GM18507 (cell line): ENCODE data around the gene SLC6A13.

ENCODE experiments used
- DNase-seq: peaks from one replicate; pipeline ENCODE4 v3.0.0; 2011; ENCODE audit warnings: low read depth; ENCODE audit not compliant: insufficient read length; ENCODE audit errors: extremely low spot score
- FAIRE-seq: peaks from 2 replicates; lab custom pipeline; 2011; peaks lifted over from hg19 to GRCh38; lab: Jason Lieb, UNC

The SLC6A13 gene

DNA sequence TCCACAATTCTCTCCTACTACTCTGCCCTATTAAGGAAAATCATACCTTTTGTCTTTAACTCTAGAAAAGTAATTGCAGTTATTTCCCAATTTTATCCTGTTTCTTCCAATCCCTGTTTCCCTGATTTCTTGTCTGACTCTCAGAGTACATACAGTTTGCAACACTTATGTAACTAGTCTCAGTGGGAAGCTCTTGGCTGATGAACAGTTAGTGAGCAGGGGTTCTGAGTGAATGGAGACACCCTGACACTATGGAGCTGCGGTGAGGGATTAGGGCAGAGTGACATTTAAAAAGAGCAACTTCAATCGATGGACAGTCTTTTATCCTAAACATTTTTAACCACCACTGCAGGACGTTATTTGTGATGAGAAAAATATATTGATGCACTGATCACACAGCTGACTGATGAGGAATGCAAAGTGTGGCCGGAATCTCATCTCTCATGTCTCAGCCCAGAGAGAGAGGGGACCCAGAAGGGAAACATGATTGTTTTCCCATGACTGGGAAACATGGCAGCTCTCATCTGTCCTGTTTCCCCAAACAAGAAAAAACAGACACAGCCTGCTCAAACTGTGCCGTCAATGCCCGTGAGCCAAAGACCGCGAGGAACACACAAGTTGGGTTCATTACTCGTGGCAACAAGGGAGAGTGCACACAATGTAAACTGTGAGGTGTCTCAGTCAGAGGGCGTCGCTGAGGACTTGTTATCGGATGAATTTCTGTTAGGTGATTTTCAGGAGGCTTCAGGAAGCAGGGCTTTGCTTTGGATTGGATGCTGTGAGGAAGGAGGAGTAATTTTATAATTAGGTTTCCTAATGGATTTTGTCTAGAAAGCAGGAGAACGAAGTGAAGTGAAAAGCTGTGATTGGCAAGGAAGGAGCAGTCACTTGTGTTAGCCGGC, 5.2 kb upstream of the SLC6A13 start:
- FAIRE-seq (peak; percentile 38), DNase-seq (no peak)

DNA sequence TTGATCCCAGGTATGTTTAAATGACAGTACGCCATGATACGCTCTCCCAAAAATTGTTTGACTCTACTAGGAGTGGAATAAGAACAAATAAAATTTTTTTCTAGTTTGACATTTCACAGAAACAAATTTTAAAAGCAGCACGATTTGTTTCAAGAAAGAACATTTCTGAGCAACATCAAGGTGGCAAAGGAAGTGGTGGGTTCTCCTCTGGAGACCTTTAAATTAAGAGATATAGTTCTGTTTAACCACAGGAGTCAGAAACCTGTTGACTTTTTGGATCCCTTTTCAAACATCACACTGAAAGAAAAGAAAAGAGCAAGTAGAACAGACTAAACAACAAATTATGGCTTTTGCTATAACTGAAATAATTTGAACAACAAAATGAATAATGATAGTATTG, 2.5 kb upstream of the SLC6A13 start:
- no peak for FAIRE-seq

DNA sequence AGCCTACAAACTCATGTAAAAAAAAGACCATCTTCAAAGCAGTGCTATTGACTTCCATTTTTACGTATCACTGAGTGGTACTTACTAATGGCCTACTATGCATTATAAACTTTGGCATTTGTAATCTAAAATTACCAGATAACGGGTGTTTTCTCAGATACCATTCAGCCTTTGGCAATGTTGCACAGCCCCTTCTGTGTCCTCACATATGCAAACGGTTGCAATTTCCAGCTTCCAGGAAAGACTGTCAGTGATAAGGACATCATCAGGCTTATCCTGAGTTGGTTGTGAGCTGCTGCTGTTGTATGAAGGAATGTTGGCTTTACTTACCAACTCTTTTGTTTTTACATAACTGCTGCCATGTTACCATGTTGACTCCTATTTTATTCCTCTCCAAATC, 1.6 kb upstream of the SLC6A13 start:
- DNase-seq (no peak), FAIRE-seq (no peak)

More for the DNA sequence above, 2.5 kb upstream of the SLC6A13 start:
- no peak for DNase-seq

DNA sequence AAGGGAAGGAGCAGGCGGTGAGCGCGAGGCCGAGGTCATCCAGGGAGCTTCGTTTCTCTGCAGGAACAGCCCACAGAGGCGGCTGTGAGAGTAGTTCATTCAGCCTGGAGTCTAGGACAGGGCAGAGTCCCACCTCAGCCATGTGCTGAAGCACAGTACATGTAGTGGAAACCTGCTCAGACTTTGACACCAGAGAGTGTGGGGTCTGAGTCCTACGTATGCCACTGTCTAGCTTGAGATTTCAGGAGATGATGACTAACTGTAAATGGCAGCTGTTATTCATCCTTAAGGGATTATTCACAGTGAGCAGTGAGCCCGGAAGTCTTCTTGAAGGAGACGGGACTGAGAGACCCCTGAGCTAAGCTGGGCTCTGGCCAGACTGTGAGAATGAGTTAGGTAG, 938 bp upstream of the SLC6A13 start:
- FAIRE-seq (no peak), DNase-seq (no peak)

DNA sequence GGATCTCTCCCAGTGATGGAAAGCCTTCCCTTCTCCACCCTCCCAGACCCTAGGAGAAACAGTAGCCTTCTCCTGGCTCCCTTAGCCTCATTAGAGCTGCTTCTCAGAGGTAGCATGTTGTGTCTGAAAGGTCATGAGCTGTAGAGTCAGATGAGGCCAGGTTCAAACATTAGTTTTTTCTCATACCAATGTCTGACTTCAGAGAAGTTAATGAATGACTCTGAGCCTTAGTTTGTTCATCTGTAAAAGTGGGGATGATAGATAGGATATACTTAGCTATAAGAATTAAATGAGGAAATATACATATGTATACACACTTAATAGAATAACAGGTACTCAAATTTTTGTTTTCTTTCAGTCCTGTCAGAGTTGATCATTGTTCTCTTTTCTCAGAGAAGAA, 523 bp downstream of the SLC6A13 start:
- DNase-seq (no peak), FAIRE-seq (no peak)

DNA sequence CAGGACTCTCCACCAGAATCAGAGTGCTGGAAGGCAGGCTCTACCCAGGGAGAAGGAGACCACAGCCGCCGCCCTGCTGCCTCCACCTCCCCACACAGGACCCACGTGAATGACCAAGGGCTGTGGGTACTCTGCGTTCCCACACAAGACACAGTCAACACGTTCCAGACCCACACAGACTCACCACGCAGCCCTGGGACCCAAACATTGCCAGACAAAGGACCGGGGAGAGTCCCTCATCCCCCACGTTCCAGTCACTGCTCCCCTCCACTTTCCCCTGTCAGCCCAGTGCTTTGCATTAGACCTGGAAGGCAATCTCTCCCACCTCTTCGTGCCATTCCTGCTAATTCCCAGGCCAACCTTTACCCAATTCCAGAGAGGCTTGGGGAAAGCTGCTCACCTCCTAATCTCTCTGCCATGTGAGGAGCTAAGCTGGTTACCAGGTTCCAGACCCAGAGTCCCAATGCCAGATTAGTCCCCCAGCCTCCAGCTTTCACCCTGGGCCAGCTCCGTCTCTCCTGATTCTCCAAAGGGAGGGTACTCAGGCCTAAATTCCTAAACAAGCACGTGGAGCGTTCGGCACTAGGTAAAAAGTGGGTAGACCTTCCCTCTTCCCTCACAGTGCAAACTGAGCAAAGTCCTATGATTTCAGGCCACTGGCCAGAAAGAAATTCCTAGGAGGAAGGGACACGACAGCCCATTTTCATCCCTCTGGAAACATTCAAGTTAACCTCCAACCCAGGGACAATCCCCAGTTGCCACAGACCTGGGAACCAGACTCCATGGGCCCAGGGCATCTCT, 4.9 kb downstream of the SLC6A13 start:
- DNase-seq (no peak), FAIRE-seq (no peak)

DNA sequence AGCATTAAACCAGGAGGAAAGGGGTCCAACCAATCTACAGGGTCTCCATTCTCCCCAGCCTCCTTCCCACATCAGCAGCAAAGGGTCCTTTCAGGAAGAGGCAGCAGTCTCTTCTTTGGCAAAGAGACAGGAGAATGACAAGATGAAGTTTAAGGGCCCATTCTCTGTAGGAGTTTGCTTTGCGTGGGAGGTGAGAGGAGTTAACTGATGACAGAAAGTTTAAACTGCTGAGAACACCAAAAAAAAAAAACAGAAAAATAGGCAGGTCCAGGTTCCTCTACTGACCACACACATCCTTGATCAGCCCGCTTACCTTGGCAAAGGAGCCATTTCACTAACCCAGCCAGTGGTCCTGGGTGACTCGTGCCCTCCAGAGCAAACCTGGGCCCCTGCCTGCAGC, 5.7 kb downstream of the SLC6A13 start:
- no peak for FAIRE-seq

DNA sequence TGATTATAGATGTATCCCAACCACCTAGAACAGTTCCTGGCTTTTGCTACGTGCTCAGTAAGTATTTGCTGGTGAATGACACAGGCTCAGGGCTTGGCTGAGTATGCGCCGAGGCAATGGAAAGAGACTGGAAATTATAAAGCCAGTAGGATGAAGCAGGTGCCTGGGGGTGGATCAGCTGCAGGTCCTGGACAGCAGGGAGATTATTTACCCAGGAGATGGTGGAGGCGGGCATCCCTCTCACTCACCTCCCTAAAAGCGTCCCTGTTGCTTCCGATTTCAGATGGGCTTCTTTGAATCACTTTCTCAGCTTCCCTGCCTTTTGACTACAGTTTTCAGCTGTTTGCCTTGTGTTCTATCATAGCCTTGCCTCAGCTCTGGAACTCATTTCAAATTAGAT, 6.4 kb downstream of the SLC6A13 start:
- FAIRE-seq (no peak), DNase-seq (no peak)

More for the DNA sequence above, 5.7 kb downstream of the SLC6A13 start:
- DNase-seq: no peak

DNA sequence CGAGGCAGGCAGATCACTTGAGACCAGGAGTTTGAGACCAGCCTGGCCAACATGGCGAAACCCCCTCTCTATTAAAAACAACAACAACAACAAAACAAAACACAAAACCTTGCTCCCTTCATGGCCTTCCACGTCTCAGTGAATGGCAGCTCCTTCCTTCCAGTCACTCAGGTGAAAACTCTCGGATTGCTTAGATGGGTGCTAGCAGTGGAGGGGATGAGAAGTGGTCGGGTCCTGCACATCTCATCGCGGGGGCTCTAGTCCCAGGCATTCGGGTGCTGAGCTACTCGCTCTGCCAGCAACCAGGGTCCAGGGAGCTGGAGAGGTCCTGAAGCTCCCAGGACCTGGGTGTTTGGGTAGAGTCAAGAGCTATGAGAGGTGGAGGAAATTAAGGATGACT, 7.7 kb downstream of the SLC6A13 start:
- DNase-seq (no peak), FAIRE-seq (no peak)

DNA sequence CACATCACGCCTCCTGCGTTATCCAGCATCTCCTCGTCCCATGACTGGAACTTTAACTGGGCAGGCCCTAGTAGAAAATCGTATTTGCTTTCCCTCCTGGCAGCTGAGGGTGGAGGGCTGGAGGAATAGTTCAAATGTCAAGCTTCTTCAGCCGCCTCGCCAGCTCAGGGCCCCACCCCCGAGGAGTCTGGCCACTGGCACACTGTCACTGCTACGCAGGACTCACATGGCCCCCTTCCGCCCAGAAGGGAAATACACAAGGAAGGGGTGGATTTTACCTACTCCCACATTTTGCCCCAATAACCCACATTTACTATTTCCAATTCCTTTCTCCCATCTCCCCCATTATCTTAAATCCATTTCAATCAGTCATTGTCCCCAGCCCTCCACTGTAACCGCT, 8.6 kb downstream of the SLC6A13 start:
- no peak for FAIRE-seq
- DNase-seq: no peak

DNA sequence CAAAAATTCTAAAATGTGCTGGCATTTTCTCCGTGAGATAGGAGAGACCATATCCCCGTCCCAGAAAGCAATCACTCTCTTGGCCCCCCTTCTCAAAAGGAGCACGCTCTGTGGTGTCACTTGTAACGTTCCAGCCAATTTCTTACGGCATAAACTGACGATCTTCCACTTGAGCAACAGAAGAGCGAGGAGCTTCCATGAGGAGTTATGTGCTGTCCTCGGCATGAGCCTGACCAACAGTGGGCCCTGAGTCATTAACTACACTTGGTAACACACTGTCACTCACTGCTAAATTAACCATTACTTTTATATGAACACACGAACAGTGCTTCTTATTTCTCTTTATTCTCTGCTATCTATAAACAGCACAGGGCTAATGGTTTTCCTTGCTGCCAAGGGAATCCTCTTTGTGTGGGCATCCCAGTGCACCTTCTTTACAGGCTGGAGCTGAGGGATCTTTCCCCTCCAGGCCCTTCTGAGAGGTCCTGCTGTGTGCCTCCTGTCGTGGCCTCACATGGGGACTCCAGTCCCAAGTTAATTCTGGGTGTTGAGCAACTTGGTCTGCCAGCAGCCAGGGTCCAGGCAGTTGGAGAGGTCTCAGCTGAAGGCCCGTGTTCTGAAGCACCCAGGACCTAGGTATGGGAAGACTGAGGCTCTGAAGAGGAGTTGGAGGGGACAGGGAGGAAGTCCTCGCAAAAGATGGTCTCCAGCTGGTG, 9.4 kb downstream of the SLC6A13 start:
- no peak for FAIRE-seq

DNA sequence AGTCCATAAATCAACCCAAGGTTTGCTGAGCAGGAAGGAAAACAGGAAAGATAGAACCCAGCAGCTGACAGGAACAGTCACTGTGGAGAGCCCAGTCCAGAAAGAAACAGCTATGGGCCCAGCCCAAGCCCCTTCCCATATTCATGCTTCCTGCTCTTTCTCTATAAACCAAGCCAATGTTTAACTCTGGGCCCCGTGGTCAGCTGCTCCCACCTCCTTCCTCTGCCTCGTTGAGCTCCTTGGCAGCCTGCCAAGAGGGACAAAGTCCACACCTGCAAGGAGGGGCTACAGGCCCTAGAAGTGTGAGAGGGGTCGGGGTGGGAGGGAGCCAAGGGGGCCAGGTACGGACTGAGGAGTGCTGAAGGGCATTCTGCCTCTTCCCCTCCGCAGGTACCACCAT, 10.0 kb downstream of the SLC6A13 start:
- FAIRE-seq: no peak
- no peak for DNase-seq

More for the DNA sequence above, 9.4 kb downstream of the SLC6A13 start:
- no peak for DNase-seq

DNA sequence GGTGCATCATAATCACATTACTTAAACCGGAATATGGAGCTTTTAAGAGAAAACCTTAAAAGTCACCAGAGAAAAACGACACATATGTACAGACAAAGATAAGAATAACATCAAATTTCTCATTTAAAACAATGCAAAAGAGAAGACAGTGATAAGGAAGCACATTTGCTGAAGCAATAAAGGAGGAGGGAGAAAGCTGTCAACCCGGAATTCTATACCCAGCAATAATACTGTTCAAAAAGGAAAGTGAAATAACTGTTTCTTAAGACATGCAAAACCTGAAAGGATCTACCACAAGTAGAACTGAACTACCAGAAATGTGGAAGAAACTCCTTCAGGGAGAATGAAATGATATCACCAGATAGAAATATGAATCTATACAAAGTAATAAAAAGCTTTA, 15.4 kb downstream of the SLC6A13 start:
- FAIRE-seq (no peak), DNase-seq (no peak)

DNA sequence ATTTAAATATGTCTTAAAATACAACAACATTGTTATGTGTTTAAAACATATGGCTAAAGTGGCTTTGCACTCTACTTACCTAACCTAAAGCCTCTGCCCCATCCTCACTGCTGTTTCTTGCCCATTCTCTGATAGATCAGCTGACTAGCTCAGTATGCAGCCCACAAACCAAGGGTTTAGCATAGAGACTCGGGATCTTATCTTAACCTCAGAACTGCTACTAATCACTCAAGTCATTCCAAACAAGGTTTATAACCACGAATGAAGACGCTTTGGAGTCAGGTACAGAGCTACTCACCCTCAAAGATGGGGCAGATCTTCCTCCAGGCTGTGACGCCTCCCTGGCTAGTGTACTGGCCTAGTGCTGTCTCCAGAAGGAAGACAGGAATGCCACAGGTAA, 19.3 kb downstream of the SLC6A13 start:
- DNase-seq: no peak
- FAIRE-seq: no peak

DNA sequence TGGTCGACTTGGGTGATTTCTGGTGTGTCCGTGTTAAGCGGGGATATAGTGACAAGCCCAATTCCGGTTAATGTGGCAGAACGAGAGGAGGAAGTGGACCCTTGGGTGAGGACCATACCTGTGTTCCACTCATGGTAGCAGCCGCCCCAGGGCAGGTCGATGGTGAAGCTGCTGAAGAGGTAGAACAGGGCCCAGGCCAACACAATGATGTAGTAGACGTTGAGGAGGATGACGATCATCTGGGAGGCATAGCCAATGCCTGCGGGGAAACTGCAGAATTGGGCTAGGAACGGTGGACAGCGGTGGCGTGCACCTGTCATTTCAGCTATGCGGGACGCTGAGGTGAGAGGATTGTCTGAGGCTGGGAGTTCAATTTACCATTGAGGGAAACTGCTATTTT, 20.1 kb downstream of the SLC6A13 start:
- FAIRE-seq: no peak
- no peak for DNase-seq

DNA sequence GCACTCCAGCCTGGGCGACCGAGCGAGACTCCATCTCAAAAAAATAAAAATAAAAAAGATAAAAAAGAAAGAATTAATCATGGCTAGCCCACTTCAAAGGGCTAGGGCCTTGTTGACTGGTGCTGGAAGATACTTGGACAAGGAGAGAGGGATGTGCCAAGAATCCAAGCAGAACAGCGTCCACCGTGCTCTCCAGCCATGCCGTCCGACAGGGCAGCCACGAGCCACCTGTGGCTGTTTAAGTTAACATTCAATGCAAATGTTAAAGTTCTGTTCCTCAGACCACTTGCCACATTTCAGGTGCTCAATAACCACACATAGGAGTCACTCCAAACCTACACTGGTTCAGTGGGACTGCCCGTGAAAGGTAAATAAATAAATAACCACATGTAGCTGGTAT, 21.4 kb downstream of the SLC6A13 start:
- FAIRE-seq: no peak
- DNase-seq: no peak

DNA sequence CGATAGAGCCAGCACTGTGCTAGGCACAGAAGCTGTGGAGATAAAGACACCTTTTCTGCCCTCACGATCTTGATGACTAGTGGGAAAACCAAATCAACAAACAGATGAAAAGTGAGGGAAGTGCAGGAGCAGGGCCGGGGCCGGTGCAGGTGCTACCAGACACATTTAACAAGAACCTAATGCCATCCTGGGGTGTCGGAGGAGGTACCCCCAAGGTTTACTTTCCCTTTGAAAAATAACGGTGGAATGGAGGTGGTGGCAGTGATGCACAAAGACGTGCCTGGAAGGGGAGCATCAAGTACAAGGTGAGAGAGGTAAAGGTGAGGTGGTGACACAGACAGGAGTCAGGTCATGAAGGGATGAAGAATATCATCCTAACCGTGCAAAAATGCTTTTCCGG, 22.1 kb downstream of the SLC6A13 start:
- no peak for FAIRE-seq

DNA sequence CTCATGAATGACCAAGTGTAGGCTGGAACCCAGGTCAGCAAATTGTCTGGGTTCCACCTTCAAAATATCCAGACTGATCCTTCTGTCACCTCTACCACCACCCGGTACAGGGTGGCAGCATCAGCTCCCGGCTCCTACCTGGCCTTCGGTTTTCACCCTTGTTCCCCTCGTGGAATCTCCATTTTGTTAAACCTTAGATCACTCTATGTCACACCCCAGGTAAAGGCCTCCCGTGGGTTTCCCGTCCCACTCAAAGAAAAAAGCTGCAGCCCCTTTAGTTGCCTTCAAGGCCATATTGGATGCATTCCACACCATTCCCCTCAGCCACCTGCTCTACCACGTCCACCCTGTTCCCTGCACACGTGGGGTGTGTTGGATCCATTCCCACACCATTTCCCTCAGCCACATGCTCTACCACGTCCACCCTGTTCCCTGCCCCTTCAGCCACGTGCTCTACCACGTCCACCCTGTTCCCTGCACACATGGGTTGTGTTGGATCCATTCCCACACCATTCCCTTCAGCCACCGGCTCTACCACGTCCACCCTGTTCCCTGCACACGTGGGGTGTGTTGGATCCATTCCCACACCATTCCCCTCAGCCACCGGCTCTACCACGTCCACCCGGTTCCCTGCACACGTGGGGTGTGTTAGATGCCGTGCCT, 23.8 kb downstream of the SLC6A13 start:
- DNase-seq (no peak), FAIRE-seq (no peak)

More for the DNA sequence above, 22.1 kb downstream of the SLC6A13 start:
- DNase-seq: no peak

DNA sequence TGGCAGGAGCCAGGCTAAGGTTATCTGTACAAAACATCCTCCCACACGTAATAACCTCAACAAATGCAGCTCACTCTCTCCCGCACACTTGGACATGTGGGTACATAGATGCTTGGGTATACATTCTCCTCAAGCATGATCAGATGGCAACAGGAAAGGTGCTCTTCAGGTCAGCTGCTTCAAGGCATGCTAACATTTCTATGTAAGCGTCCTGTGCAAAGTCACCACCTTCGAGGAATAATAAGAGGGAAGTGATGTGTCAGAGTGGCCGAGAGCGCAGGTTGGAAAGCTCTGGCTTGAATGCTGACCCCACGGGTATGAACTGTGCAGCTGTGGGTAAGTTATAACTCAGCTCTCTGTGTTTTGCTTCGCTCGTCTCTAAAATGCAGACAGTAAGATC, 24.5 kb downstream of the SLC6A13 start:
- DNase-seq (no peak), FAIRE-seq (no peak)
